NCI-H345 treated with DMSO at 0.1 percent for 48 hours (cell line): ENCODE data around the gene STK33.

Experiments used
- DNase-seq: peaks from one replicate; lab custom pipeline; 2025; ENCODE audit not compliant: unreplicated experiment; lab: John Stamatoyannopoulos, UW

STK33 gene

DNA sequence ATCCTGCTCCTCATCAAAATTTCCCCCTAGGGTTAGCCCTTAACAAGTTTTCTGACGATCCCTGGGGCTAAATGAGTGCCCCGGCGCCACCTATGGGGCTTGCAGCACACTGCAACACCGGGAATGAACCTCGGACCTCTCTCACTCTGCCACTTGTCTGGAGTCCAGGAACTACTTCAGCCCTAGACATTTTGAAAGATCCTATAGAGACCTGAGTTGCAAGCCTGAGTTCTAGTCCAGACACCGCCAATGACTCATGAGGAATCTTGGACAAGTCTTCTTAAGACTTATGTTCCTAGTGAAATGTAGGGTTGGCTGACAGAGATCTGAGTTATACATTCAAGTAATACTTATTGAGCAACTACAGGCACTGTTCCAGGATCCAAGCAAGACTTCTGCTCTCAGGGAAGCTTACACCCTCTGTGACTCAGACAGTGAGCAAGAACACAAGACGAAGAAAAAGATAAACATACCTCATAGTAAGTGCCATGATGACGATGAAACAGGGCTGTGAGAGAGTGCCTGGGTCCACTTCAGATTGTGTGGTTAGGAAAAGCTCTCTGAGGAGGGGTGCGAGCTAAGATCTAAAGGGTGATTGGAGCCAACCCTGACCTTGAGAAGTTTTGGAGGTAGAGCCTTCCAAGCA, 10.2 kb upstream of the STK33 start:
- no peak for DNase-seq

DNA sequence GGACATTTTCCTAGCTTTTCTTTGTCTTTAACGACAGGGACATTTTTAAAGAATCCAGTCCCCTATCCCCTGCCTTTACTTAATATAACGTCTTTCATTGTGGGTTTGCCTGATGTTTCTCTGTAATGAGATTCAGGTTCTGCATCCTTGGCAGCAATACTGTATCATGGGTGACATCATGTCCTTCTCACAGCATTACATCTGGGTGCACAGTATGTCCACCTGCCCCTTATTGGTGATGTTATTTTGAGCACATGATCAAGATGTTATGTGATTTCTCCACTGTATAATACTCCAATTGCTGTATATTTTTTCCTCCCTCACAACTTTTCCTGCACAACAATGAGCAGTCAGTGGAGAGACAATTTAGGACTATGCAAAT, 9.7 kb upstream of the STK33 start:
- DNase-seq = no peak

DNA sequence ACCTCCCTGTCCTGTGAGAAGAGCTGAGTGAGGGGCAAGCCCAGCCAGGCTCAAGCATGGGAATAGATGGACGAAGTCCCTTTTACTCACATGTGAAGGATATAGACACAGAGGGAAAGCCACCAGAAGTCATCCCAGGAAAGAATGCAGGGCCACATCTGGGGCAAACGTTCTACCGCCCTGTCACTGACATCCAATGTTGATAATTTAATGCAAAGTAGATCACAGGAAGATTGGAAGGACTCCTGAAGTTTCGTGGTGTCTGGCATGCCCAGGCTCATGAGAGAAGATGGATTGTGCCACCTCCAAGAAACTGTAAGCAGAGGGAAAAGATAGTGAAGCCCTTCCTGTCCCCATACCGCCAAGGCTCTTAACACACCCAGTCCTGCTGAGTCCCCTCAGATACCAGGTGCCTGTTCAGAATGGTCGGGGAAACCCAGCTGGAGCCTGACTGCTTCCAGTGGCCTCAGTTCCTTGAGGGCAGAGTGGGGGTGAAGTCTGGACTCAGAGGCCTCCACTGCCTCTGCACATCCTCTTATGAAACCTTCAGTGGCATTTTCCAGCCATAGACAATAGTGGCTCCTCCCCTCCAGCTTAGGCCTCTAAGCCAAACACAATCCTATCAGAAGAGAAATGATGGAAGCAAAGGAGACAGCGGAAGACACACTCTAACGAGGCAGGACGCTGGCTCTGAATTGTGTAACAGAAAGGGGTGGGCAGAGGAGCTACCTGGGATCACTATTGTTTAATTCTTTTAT, 7.5 kb upstream of the STK33 start:
- DNase-seq = no peak

DNA sequence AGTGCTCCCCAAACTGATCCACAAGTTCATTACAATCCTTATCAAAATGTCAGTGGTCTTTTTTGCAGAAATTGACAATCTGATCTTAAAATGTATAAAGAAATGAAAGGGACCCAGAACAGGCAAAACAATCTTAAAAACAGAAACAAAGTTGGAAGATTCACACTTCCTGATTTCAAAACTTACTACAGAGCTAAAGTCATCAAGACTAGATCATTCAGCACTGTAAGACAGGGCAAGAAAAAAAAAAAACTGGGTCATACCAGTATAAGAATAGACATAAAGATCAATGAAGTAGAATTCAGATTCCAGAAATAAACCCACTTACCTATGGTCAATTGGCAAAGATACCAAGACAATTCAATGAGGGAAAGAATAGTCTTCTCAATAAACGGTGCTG, 4.5 kb upstream of the STK33 start:
- DNase-seq = no peak

DNA sequence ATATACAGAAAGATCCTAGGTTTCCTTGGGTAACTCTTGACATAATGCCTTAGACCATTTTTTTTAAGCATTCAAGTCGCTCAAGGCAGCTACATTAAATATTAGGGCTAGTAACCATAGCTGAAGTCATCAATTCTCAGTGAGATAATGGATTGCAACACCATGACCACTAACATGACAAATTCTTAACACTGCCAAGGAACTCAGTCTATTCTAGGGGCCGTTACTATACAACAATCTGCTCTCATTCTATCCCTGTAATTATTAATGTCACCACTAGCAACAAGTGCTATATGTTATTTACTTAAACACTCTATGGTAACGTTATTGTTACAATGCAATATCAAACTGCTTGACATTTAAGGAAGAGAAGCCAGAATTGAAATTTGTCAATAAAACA, 3.2 kb upstream of the STK33 start:
- peak; percentile 13 for DNase-seq

DNA sequence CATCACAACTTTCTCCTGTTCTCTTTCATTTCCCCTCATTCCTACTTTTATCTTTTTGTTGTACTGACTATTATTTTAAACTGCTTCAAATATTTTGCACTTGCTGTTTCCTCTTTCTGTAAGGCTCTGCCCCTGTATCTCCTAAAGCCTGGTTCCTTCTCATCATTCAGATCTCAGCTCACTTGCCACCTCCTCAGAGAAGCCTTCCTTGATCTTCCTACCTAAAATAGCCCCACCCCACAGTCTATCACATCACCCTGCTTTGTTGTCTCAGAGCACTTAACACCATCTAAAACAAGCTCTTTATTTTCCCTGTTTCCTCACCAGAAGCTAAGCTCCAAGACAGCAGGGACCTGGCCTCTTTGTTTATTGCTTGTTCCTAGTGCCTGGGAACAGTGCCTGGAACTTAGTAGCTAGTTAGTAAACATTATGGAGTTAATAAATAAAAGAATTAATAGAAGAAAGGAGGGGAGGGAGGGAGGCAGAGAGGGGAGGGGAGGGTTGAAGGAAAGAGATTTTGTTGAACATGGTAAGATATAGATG, 2.5 kb upstream of the STK33 start:
- DNase-seq = no peak

DNA sequence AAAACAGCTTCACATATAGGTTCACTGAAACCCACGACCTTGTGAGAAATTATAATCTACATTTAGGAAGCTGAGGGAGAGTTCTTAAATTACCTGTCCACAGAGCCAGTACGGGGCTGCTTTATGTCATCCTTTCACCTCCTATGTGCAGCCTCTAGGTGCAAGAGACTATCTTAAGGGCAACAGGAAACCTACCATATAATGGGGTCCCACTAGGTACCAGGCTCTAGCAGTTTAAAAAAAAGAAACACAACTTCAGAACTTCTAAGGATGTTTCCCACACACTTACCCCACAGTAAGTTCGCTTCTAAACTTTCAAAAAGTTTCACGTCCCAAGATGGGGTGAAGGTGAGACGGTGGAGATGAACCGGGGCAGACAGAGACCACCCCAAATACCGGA, 573 bp downstream of the STK33 start:
- no peak for DNase-seq

DNA sequence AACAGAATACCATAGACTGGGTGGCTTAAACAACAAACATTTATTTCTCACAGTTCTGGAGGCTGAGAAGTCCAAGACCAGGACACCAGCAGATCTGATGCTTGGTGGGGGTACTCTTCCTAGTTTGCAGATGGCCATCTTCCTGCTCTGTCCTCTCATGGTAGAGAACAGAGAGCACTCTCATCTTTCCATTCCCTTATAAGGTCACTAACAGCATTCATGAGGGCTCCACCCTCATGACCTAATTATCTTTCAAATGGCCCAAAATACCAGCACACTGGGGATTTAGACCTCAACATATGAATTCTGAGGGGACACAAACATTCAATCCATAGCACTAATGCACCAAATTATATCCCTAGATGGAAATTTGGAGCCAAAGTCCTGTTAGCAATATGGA, 6.1 kb downstream of the STK33 start:
- no peak for DNase-seq

DNA sequence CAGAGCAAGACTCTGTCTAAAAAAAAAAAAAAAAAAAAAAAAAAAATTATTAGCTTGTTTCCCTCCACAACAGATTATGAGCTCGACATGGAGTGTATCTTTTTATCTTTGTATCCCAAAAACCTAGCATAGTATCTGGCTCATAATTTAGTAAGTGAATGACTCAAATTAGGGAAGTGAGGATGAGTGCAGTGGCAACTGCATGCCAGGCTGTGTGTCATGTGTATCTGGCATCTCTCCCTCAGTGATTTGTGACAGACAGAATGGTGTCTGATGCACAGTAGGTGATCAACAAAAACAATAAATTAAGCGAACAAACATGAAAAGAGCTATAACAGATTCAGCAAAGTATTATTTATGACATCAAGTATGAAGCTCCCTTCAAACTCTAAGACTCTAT, 7.2 kb downstream of the STK33 start:
- DNase-seq = no peak

DNA sequence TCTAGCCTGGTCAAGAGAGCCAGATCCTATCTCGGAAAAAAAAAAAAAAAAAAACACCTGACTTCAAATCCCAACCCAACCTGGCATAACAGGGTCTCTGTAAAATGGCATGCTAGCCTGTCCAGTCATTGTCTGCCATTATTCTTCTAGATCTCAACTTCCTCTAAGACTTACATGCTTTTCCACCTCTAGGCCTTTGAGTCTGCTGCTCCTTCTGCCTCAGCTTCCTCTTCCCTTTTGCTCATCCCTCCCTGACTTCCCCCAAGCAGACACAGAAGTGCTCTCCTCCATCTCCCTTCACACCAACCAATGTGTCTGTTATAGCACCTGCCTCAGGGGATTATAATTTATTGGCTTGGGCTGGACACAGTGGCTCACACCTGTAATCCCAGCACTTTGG, 7.8 kb downstream of the STK33 start:
- no peak for DNase-seq

DNA sequence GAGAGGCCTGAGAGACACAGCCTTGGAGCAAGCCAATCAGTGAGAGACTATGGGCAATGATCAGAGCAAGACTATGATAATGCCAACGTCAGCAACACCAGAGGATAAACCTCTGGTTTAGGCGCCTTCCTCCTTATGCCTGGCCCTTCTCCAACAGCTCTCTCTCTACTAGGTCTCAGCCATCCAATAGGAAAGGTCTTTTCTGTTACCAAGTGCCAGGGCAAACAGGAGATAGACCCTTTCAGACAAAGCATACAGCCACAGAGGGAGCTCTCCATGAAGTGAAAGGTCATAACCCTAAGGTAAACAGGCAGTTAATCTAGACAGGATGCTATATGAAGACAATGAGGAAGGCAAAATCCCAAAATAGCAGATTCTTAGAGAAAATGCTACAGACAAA, 9.5 kb downstream of the STK33 start:
- DNase-seq = no peak

DNA sequence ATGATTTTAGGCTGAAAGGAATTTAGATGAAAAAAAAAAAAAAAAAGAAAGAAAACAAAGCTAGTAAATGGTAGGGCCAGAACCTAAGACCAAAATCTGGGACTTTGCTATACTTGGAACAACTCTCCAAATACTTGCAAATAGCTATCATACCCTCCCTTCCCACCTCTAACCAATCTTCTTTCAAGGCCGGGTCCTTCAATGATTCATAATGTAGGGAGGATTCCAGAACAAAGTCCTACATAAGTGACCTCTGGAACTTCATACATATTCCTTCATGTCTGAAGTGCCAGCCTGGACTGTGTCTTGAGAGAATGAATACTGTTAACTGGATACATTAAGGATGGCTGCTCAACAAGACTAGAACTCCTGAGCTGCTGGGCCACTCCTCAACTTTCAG, 9.9 kb downstream of the STK33 start:
- no peak for DNase-seq

DNA sequence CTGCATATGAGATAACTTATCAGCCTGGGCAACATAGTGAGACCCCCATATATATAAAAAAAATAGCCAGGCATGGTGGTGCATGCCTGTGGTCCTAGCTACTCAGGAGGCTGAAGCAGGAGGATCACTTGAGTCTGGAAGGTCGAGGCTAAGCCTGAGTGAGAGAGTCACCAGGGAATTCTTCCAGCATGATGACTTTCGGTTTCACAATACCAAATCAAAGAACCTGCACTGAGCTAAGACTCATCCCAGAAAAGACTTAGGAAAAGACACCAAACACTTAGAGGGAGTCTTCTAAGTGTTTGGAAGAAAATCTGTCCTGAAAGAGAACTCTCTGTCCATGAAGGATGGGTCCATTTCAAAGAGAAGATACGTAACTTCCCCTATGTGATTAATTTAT, 12.7 kb downstream of the STK33 start:
- no peak for DNase-seq

DNA sequence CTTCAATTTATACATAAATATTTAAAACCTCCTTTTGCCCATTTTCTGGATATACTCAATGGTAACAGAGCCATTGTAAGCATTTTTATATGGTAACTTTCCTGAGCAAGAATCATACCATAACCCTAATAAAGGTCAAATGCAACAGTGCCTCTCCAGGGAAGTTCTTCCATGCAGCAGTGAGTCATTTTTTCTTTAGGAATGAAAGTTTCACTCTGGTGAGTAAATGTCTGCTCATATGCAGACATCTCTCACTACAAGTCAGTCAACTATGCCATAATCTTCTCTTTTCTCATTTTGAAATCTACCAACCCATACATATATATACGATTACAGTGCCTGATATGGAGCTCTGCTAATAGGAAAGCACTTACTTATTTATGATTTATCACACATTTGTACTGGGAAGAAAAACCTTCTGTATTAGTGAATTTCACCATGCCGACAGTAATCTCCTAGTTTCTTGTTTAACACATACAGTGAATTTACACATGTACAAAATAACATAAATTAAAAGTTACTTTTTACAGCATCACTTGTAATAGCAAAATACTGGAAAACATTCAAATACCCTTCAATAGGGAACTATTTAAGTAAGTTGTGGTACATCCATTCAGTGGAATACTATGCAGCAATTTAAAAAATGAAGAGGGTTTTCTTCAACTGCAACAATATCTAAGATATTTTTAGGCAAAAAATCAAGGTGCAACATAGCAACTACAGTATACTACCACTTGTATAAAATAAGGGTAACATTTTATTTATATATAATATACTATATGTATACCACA, 16.0 kb downstream of the STK33 start:
- DNase-seq = no peak

DNA sequence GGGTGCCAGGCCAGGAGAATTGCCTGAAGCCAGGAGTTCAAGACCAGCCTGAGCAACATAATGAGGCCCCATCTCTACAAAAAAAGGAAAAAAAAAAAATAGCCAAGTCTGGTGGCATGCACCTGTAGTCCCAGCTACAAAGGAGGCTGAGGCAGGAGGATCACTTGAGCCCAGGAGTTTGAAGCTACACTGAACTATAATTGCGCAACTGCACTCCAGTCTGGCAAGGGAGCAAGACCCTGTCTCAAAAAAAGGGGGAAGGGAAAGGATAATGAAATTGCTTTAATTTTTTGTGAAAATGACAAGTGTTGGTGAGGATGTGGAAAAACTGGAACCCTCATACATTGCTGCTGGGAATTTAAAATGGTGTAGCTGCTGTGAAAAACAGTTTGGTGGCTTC, 19.2 kb downstream of the STK33 start:
- no peak for DNase-seq

DNA sequence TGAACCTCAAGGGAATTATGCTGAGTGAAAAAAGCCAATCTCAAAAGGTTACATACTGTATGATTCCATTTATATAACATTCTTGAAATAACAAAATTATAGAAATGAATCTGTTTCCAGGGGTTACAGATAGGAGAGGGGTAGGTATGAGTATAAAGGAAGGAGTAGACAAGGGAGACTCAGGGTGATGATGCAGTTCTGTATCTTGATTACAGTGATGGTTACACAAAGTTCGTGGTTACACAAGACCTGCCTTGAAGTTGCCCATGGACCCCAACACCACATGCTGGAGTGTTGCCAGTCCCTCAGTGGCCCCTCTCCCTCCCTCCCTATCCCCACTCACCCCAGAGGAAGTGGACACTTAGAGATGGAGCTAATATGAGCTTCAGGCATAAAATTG, 20.3 kb downstream of the STK33 start:
- DNase-seq = no peak

DNA sequence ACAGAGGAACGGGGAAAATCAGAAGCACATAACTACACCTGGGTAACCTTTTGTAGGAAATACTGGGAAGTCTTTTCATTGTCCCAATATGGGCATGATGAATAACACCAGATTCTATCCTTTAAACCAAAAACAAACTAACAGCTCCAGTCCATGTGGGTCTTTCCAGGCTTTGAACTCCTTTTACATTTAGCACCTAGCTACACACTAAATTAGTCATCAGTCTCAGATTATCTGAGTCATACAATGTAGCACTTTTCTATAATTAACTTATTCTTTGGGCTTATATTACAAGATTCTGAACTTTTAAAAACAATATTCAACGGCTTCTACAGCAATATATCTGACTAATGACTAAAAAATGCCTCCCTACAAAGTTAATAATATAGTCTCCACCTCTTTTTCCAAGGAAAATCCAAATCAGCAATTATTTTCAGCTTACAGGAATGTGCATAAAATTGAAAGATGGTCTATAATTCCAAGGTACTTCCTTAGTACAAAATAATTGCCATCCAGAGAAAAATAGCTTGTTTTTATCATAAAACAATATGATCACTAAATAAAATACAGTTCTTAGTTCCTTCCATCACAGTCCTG, 26.3 kb downstream of the STK33 start:
- DNase-seq = no peak

DNA sequence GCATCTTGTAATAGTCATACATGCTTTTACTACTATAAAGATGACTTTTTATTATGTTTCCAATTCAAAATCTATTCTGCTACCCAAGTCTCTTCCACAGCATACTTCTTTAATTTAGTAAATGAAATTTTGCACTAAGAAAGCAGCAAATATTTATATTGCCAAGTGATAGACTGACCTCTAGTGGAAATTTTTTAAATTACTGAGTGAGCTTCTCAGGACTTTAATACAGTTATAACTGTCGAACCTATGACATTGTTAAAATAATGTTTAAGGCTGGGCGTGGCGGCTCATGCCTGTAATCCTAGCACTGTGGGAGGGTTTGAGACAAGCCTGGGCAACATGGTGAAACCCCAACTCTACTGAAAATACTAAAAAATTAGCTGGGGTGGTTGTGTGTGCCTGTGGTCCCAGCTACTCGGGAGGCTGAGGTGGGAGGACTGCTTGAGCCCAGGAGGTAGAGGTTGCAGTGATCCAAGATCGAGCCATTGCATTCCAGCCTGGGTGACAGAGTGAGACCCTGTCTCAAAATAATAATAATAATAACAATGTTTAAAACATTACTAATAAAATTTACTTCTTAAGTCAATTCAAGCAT, 27.3 kb downstream of the STK33 start:
- peak; percentile 50 for DNase-seq

DNA sequence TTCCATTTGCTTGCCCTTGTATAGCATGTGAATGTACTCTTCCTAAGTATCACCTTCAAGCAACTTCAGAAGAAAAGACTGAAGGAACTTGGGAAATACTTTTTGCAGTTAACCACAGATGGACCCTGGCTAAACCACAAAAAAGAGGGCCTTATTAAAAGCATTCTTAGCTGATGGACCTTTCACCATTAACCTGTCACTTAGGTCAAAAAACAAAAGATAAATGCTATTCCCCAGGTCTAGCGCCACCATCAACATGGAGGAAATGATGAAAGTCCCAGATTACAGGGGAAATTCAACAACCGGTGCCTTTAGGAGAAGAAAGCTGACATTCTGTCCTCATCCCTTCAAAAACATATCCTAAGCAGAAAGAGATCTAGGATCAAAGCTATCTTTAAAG, 29.5 kb downstream of the STK33 start:
- DNase-seq = no peak

DNA sequence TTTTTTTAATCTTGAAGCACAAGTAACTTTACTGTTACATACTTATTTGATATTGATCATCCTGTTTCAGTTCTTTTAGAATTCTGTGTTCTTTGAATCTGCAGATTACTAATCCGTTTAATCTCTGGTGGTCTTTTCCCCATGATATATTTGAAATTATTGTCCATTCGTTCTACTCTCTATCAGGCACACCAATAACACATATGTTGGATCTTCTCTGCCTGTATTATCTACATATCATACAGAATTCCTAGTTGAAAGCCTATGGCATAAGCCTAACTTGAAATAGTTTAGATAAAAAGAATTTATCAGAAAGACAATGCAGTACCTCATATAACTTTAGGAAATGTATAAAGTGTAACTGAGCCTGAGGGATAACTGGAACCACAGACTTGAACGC, 32.6 kb downstream of the STK33 start:
- DNase-seq = no peak

DNA sequence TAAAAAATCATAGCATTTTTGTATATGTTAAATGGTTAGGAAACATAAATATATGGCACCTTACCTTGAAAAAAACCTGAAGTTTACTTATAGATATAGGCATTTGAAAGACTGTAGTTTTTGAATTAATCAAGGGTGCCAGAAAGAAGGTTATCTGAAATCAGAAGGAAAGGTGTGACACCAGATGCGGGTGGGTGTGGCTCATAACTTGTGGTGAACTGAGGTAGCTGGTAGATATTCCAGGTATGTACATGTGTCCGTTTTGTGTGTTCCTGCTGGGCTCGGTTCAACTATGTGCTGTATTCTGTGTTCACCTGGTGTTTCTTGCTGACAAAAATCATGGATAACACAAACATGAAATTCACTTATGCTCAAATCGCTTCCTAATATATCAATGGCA, 35.6 kb downstream of the STK33 start:
- no peak for DNase-seq
